H1 (cell line): Measurements from ENCODE around the gene CCBE1. TPM values are rescaled to one million over a fixed set of nuclear protein-coding genes. Genes with fewer than 3 reads are reported as not detected.

Source experiments
- CTCF ChIA-PET: fragments of 300-600 bp; sonication (Branson Sonifier 250); formaldehyde crosslinking; loops from one replicate; lab custom pipeline; 2021; ENCODE audit not compliant: partially characterized antibody; lab: Charles Lee
- POLR2A ChIA-PET: fragments of 300-600 bp; sonication (Branson Sonifier 250); formaldehyde crosslinking; loops from one replicate; lab custom pipeline; 2021; ENCODE audit warnings: inconsistent platforms; ENCODE audit not compliant: partially characterized antibody; lab: Charles Lee
- DNase-seq, 2 experiments: peaks; one replicate each; pipeline versions ENCODE4 v3.0.0 to v3.0.0-alpha.2; 2010 to 2022; ENCODE audit warnings: low spot score in 2 of 2, low read depth in 1 of 2, mixed read lengths in 1 of 2
- FAIRE-seq: peaks from 2 replicates; lab custom pipeline; 2011; peaks lifted over from hg19 to GRCh38; lab: Jason Lieb, UNC
- H2AFZ ChIP-seq: 2 replicates; pipeline ENCODE4 v1.8.1; 2012; ENCODE audit warnings: low read length, inconsistent platforms
- H2AK5ac ChIP-seq: 2 replicates; pipeline ENCODE4 v1.6.1; 2013; ENCODE audit warnings: low read depth, low read length
- H2BK120ac ChIP-seq: replicated peaks from 2 replicates; pipeline ENCODE3; 2013; ENCODE audit warnings: low read depth, low read length, inconsistent platforms
- H2BK12ac ChIP-seq: 2 replicates; pipeline ENCODE4 v1.6.1; 2013; ENCODE audit warnings: low read depth, low read length
- H2BK15ac ChIP-seq: 2 replicates; pipeline ENCODE4 v1.6.1; 2013; ENCODE audit warnings: low read length
- H2BK20ac ChIP-seq: 2 replicates; pipeline ENCODE4 v1.6.1; 2013; ENCODE audit warnings: low read length
- H2BK5ac ChIP-seq: 2 replicates; pipeline ENCODE4 v1.6.1; 2013; ENCODE audit warnings: low read depth, low read length
- H3K14ac ChIP-seq: 2 replicates; pipeline ENCODE4 v1.6.1; 2013; ENCODE audit warnings: inconsistent platforms; ENCODE audit not compliant: insufficient read length
- H3K18ac ChIP-seq: 2 replicates; pipeline ENCODE4 v1.6.1; 2013; ENCODE audit warnings: low read length; ENCODE audit errors: extremely low read depth
- H3K23ac ChIP-seq: 2 replicates; pipeline ENCODE4 v1.6.1; 2013; ENCODE audit warnings: inconsistent platforms; ENCODE audit not compliant: insufficient read length
- H3K23me2 ChIP-seq: 2 replicates; pipeline ENCODE4 v1.6.1; 2013; ENCODE audit warnings: low read depth, low read length
- H3K27ac ChIP-seq: 2 replicates; pipeline ENCODE4 v1.6.1; 2011; ENCODE audit warnings: low read depth, low read length, inconsistent platforms
- H3K27me3 ChIP-seq, 4 experiments: replicated peaks in 1 of 4; 1 replicate in 1 of 4; 2 replicates in 3 of 4; pipeline versions ENCODE4 v1.6.1 to v1.8.1; 2011 to 2013; ENCODE audit warnings: low read length in 3 of 4, mild to moderate bottlenecking in 3 of 4, inconsistent platforms in 2 of 4, mixed read lengths in 2 of 4, moderate library complexity in 1 of 4; ENCODE audit not compliant: control insufficient read depth in 3 of 4, insufficient read depth in 3 of 4; ENCODE audit errors: extremely low read depth in 1 of 4
- H3K36me3 ChIP-seq, 4 experiments: 2 replicates each; pipeline versions ENCODE4 v1.6.1 to v1.8.1; 2011 to 2013; ENCODE audit warnings: mild to moderate bottlenecking in 4 of 4, low read length in 3 of 4, moderate library complexity in 2 of 4, control low read depth in 1 of 4, inconsistent platforms in 1 of 4; ENCODE audit not compliant: insufficient read depth in 4 of 4, control insufficient read depth in 2 of 4
- H3K4ac ChIP-seq: replicated peaks from 2 replicates; pipeline ENCODE3; 2013; ENCODE audit warnings: low read length, low read depth, mixed read lengths, inconsistent platforms; ENCODE audit not compliant: insufficient read length
- H3K4me1 ChIP-seq, 4 experiments: replicated peaks in 1 of 4; 1 replicate in 1 of 4; 2 replicates in 3 of 4; pipeline versions ENCODE4 v1.6.1 to v1.8.1; 2011 to 2013; ENCODE audit warnings: low read length in 3 of 4, inconsistent platforms in 2 of 4, mixed read lengths in 1 of 4; ENCODE audit not compliant: insufficient read depth in 4 of 4, control insufficient read depth in 3 of 4
- H3K4me2 ChIP-seq, 2 experiments: 2 replicates each; pipeline versions ENCODE4 v1.6.1 to v1.8.1; 2011 to 2013; ENCODE audit warnings: low read depth in 2 of 2, low read length in 2 of 2, control low read depth in 1 of 2, inconsistent platforms in 1 of 2, mild to moderate bottlenecking in 1 of 2; ENCODE audit not compliant: insufficient read depth in 1 of 2
- H3K4me3 ChIP-seq, 4 experiments: fragments of 200-600, 300-600 bp in 1 of 4; sonication (generic), shearing (Covaris generic), sonication (Bioruptor Twin) in 1 of 4; 2 replicates each; pipeline versions ENCODE4 v1.5.1 to v1.8.1; 2011 to 2016; ENCODE audit warnings: low read length in 4 of 4, low read depth in 3 of 4, control low read depth in 2 of 4, inconsistent platforms in 2 of 4, mild to moderate bottlenecking in 2 of 4, mixed read lengths in 1 of 4, moderate library complexity in 1 of 4; ENCODE audit not compliant: insufficient read depth in 2 of 4; ENCODE audit errors: extremely low read depth in 1 of 4
- H3K56ac ChIP-seq: replicated peaks from 2 replicates; pipeline ENCODE3; 2013; ENCODE audit warnings: low read depth, mild to moderate bottlenecking, mixed read lengths, low read length, inconsistent platforms; ENCODE audit not compliant: insufficient read length
- H3K79me1 ChIP-seq: 2 replicates; pipeline ENCODE4 v1.6.1; 2013; ENCODE audit warnings: low read depth, low read length, control low read depth
- H3K79me2 ChIP-seq, 2 experiments: 2 replicates each; pipeline versions ENCODE4 v1.6.1 to v1.8.1; 2012 to 2013; ENCODE audit warnings: low read length in 2 of 2, mild to moderate bottlenecking in 2 of 2, inconsistent platforms in 1 of 2; ENCODE audit not compliant: insufficient read depth in 2 of 2, control insufficient read depth in 1 of 2
- H3K9ac ChIP-seq, 4 experiments: replicated peaks in 1 of 4; 1 replicate in 1 of 4; 2 replicates in 3 of 4; pipeline versions ENCODE4 v1.6.1 to v1.8.1; 2011 to 2013; ENCODE audit warnings: low read depth in 3 of 4, low read length in 3 of 4, control low read depth in 2 of 4, mild to moderate bottlenecking in 2 of 4, moderate library complexity in 2 of 4, inconsistent platforms in 1 of 4; ENCODE audit errors: extremely low read depth in 1 of 4
- H3K9me3 ChIP-seq, 2 experiments: 2 replicates each; pipeline versions ENCODE4 v1.6.1 to v1.8.1; 2012 to 2013; ENCODE audit warnings: mild to moderate bottlenecking in 2 of 2, moderate library complexity in 2 of 2, control low read depth in 1 of 2, inconsistent platforms in 1 of 2, low read depth in 1 of 2, low read length in 1 of 2, mixed read lengths in 1 of 2; ENCODE audit not compliant: insufficient read depth in 2 of 2
- H4K20me1 ChIP-seq, 2 experiments: replicated peaks in 1 of 2; 2 replicates each; pipeline versions ENCODE3 to v1.8.1; 2011 to 2013; ENCODE audit warnings: inconsistent platforms in 2 of 2, low read length in 2 of 2, mild to moderate bottlenecking in 1 of 2; ENCODE audit not compliant: insufficient read depth in 2 of 2, control insufficient read depth in 1 of 2
- H4K5ac ChIP-seq: 2 replicates; pipeline ENCODE4 v1.6.1; 2013; ENCODE audit warnings: low read length, low read depth, mixed read lengths, inconsistent platforms; ENCODE audit not compliant: insufficient read length
- H4K8ac ChIP-seq: 2 replicates; pipeline ENCODE4 v1.8.0; 2013; ENCODE audit warnings: mild to moderate bottlenecking, moderate library complexity, low read length, inconsistent platforms; ENCODE audit not compliant: insufficient read depth; ENCODE audit errors: extremely low read depth
- H4K91ac ChIP-seq: replicated peaks from 2 replicates; pipeline ENCODE3; 2013; ENCODE audit warnings: low read length, mixed read lengths, inconsistent platforms; ENCODE audit not compliant: insufficient read length
- ASH2L ChIP-seq: fragments of 200-600, 300-600 bp; sonication (generic); IDR thresholded peaks from one replicate; pipeline ENCODE4 v1.7.1; 2017; ENCODE audit warnings: low read length
- CHD2 ChIP-seq: IDR thresholded peaks from 2 replicates; pipeline ENCODE4 v1.6.1; 2012; ENCODE audit warnings: low read length, improper control_type of control experiment
- CREB1 ChIP-seq: IDR thresholded peaks from 2 replicates; pipeline ENCODE4 v1.6.1; 2012; ENCODE audit warnings: inconsistent platforms
- GABPA ChIP-seq: IDR thresholded peaks from 2 replicates; pipeline ENCODE4 v1.6.1; 2011; ENCODE audit warnings: mild to moderate bottlenecking, low read length, moderate library complexity, borderline replicate concordance; ENCODE audit not compliant: insufficient read depth
- NANOG ChIP-seq: IDR thresholded peaks from 2 replicates; pipeline ENCODE4 v1.6.1; 2011; ENCODE audit warnings: low read length, low read depth, mild to moderate bottlenecking, inconsistent platforms; ENCODE audit not compliant: insufficient read depth, poor library complexity, severe bottlenecking
- NRF1 ChIP-seq: IDR thresholded peaks from 2 replicates; pipeline ENCODE4 v1.6.1; 2011; ENCODE audit warnings: mild to moderate bottlenecking, low read depth, low read length, improper control_type of control experiment
- POLR2A ChIP-seq, 2 experiments: IDR thresholded peaks; 1 replicate in 1 of 2; 2 replicates in 1 of 2; pipeline ENCODE4 v1.6.1; 2011; ENCODE audit warnings: low read depth in 2 of 2, low read length in 2 of 2, mild to moderate bottlenecking in 2 of 2; ENCODE audit errors: control extremely low read depth in 1 of 2
- POU5F1 ChIP-seq: IDR thresholded peaks from 2 replicates; pipeline ENCODE4 v1.6.1; 2011; ENCODE audit warnings: low read depth, mild to moderate bottlenecking, low read length, moderate library complexity
- SIRT6 ChIP-seq: IDR thresholded peaks from one replicate; pipeline ENCODE4 v1.7.1; 2012; ENCODE audit warnings: low read length, inconsistent platforms
- SP4 ChIP-seq: IDR thresholded peaks from 2 replicates; pipeline ENCODE4 v1.6.1; 2012; ENCODE audit warnings: low read length, inconsistent platforms
- TBP ChIP-seq: IDR thresholded peaks from 2 replicates; pipeline ENCODE4 v1.6.1; 2011; ENCODE audit warnings: low read depth, low read length, improper control_type of control experiment
- TCF12 ChIP-seq: IDR thresholded peaks from 2 replicates; pipeline ENCODE4 v1.6.1; 2011; ENCODE audit warnings: low read depth, mild to moderate bottlenecking, low read length
- YY1 ChIP-seq: IDR thresholded peaks from 2 replicates; pipeline ENCODE4 v1.6.1; 2011; ENCODE audit warnings: low read depth, mild to moderate bottlenecking, low read length
- WGBS, 2 experiments: shearing (Covaris generic) in 1 of 2; methylation state at CpG; one replicate each; pipeline versions ENCODE4 v1.1.6 to v1.1.7; 2013 to 2015; ENCODE audit warnings: low lambda C conversion rate in 2 of 2, mixed read lengths in 2 of 2, inconsistent platforms in 1 of 2, low coverage in 1 of 2, missing lambda C conversion rate in 1 of 2; ENCODE audit not compliant: insufficient replicate concordance in 2 of 2, insufficient coverage in 1 of 2, insufficient read length in 1 of 2; ENCODE audit errors: extremely low coverage in 1 of 2, missing lambda C conversion rate in 1 of 2; 5-methylcytosine and 5-hydroxymethylcytosine counted together
- polyA plus RNA-seq, 7 experiments: library from polyadenylated mRNA; depleted of rRNA in 3 of 7; stranded (reverse) in 5 of 7; unstranded in 2 of 7; fragments of >200 nt in 5 of 7; fragments of 200-250 nt in 2 of 7; gene quantifications; 1 replicate in 5 of 7; 2 replicates in 1 of 7; 4 replicates in 1 of 7; pipeline versions ENCODE4 v1.2.1 to v1.2.3, GENCODE V29; 2011 to 2013; ENCODE audit warnings: missing spikeins in 2 of 7, mixed read lengths in 2 of 7
- total RNA-seq: library from RNA; stranded (reverse); fragmentation: NEBNext Ultra II Directional; extraction: Animal tissue kit (Norgen Biotek cat#: 25700); gene quantifications from 2 replicates; pipeline ENCODE4 v1.2.1, GENCODE V29; 2021

CCBE1 gene
- total and polyA plus RNA-seq, 2 of the 8 experiments (the other 6 are each of a cell fraction or from before 2014, with no cell fraction given), result 2.1 to 2.6 TPM

- TF ChIP-seq CREB1 (no peak), POU5F1 (no peak), CHD2 (no peak), SIRT6 (no peak), NRF1 (no peak), TBP (no peak), POLR2A (IDR thresholded peaks at IDR 0.05; ENCODE audit: control extremely low read depth in 1 of 2, low read depth in 2 of 2, low read length in 2 of 2) (no peak), YY1 (no peak), GABPA (no peak), NANOG (no peak), ASH2L (no peak), SP4 (no peak), TCF12 (no peak)
- H3K18ac ChIP-seq, result no peak overlapping the region
- no peak overlapping the region for H4K8ac ChIP-seq
- POLR2A ChIA-PET, result no interaction called here
- no peak overlapping the region for H2AK5ac ChIP-seq
- H3K14ac ChIP-seq, result no peak overlapping the region
- peaks cover 2% of the 10 kb centered on the region; the same call in 1 of the 2 replicates for H3K23me2 ChIP-seq
- H3K4me1 ChIP-seq, result peaks cover 2 to 3% (median 3%) of the 10 kb centered on the region in 4 experiments; a peak in 3 of 7 replicates
- no peaks in the 10 kb centered on the region for H3K9me3 ChIP-seq
- no peak overlapping the region for H2BK15ac ChIP-seq
- H3K79me1 ChIP-seq, result no peaks in the 10 kb centered on the region
- H3K9ac ChIP-seq, result no peak overlapping the region
- FAIRE-seq (no peak), DNase-seq (no peak)
- no peak overlapping the region for H3K27ac ChIP-seq
- no peaks in the 10 kb centered on the region for H4K20me1 ChIP-seq
- H3K56ac ChIP-seq, result no peak overlapping the region
- H3K79me2 ChIP-seq, result no peaks in the 10 kb centered on the region
- H4K91ac ChIP-seq, result no peak overlapping the region
- H3K4ac ChIP-seq, result no peak overlapping the region
- no peak overlapping the region for H3K4me2 ChIP-seq
- no peak overlapping the region for H2BK5ac ChIP-seq
- 96% methylated on average over 3 of the region's 3 CpGs; no CpG with 5 or more reads in 1 of the 2 experiments for WGBS, 2 experiments
- H2AFZ ChIP-seq, result no peak overlapping the region
- no peak overlapping the region for H3K4me3 ChIP-seq
- no peak overlapping the region for H4K5ac ChIP-seq
- no peak overlapping the region for H2BK20ac ChIP-seq
- no peak overlapping the region for H2BK120ac ChIP-seq
- H3K27me3 ChIP-seq, result no peaks in the 10 kb centered on the region
- no peak overlapping the region for H2BK12ac ChIP-seq
- CTCF ChIA-PET, result no interaction called here
- no peak overlapping the region for H3K23ac ChIP-seq
- H3K36me3 ChIP-seq, result no peaks in the 10 kb centered on the region
Observed at GRCh38 chr18:59564561-59564960, 132.7 kb downstream of the CCBE1 start.
